NCI-H2081 treated with DMSO at 0.1 percent for 48 hours (cell line): ENCODE measurements around the gene TFF1.

Experiments used
- DNase-seq: peaks from one replicate; lab custom pipeline; 2025; lab: John Stamatoyannopoulos, UW

The TFF1 gene

GRCh38 chr21:42343556-42343955 lies 22.8 kb downstream of the TFF1 start:
- DNase-seq = no peak

- no peak for DNase-seq
These were observed 23.2 kb downstream of the TFF1 start for GRCh38 chr21:42343101-42343500.

DNA sequence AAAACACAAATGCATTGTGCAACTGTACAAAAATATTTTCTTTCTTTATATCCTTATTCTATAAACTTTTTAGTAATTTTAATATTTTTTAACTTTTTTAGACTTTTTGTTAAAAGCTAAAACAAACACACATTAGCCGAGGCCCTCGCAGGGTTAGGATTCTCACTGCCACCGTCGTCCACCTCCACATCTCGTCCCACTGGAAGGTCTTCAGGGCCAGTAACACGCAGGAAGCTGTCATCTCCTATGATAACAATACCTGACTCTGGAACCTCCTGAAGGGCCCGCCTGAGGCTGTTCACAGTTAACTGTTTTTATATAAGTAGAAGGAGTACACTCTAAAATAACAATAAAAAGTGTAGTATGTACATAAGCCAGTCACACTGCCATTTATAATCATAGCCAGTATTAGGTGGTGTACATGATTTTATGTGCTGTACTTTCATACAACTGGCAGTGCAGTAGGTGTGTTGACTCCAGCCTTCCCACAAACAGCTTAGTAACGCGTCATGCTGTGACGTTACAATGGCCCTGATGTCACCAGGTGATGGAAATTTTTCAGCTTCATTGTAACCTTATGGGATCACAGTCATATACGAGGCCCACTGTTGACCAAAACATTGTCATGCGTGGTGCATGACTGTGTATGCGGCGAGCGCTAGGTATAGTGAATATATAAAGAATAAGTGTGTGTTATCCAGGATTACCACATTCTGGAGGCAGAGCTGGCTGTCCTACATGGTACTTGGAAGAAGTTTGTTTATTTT lies 24.4 kb downstream of the TFF1 start:
- no peak for DNase-seq

DNA sequence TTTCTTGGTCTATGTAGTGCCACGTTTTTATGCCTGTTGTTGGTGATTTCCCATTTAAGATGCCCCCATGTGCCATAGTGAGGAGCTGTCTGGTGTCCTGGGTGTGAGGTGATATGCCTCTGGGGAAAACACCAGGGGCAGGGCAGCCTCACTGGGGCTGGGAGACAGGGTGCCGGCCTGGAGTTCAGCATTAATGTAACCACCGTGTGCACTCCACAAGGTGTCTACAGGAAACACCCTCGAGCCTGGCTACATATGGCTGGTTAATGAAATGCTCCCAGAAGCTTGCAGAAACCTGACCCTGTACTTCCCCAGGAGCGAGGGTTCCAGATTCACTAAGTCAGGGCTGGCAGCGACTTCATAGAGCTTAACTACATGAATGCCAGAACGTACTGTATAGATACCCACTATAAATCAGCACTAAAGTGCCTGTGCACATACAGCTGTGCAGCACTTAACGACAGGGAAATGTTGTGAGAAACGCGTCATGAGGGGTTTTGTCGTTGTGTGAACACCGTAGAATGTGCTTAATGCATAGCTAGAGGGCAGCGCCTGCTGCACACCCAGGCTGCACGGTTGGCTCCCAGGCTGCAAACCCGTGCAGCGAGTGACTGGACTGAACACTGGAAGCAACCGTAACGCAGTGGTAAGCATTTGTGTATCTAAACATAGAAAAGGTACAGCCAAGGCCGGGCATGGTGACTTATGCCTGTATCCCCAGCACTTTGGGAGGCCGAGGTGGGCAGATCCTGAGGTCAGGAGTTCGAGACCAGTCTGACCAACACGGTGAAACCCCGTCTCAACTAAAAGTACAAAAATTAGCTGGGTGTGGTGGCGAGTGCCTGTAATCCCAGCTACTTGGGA lies 25.9 kb downstream of the TFF1 start:
- no peak for DNase-seq

DNA sequence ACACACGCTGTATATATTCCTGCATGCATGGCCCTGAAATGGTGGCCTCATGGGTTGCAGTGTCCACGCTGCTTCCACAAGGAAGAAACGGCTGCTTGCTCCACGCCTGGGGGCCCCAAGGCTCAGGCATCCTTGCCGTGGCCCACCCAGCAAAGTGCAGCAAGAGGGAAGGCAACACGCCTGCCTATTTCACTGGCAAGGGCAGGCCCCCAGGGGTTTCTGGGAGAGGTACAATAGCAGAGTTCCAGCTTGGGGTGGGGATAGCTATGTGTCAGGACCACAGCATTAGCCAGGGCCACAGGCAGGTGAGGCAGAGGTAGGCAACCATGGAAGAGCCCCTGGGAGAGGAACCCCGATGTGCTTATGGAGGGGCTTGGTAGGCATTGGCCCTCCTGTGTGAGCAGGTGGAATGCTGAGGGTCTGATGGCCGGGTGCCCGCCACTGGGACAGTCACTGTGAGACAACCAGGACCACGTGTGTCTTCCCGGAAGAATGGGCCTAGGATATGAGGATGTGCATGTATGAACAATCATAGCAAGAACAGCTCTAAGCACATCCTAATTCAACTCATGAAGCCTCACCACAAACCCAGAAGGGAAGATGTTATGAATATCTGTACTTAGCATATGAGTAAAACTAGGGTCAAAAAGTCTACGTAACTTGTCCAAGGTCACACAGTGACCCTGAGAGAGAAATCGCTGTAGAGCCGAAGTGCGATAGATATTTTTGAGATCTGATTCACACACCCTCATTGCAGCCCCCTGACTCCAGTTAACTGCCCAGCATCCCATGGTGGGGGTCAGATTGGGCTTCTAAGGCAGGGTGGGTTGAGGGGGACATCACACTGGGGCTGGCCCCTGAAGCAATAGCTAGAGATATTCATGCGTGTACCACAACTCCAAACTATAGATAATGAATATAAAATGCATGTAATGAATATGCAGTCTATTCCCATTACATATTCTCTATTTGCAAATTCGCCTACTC lies 27.3 kb downstream of the TFF1 start:
- DNase-seq = no peak

GRCh38 chr21:42337830-42338728 lies 28.3 kb downstream of the TFF1 start:
- DNase-seq = peak; percentile 69

- DNase-seq = no peak
These were observed 29.1 kb downstream of the TFF1 start for GRCh38 chr21:42337276-42337675.

GRCh38 chr21:42336054-42336453 lies 30.3 kb downstream of the TFF1 start:
- no peak for DNase-seq

GRCh38 chr21:42332557-42333317 lies 33.6 kb downstream of the TFF1 start:
- DNase-seq = no peak

DNA sequence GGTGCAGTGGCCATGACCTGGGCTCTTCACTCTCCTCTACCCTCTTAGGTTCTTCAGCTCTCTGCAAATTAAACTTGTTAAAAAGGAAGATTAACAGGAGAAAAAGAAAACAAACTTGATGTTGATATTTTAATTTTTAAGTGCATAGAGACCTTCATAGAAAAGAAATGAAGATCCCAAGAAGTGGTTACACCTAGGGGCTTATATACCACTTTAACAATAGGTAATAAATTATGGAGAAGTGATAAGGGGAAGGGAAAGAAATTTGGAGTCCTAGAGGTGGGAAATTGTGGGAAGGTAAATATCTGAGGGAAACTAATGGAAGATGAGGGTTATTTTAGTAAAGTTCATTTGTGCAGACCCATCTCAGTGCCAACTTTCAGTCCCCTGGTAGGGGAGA lies 34.7 kb downstream of the TFF1 start:
- DNase-seq = no peak

DNA sequence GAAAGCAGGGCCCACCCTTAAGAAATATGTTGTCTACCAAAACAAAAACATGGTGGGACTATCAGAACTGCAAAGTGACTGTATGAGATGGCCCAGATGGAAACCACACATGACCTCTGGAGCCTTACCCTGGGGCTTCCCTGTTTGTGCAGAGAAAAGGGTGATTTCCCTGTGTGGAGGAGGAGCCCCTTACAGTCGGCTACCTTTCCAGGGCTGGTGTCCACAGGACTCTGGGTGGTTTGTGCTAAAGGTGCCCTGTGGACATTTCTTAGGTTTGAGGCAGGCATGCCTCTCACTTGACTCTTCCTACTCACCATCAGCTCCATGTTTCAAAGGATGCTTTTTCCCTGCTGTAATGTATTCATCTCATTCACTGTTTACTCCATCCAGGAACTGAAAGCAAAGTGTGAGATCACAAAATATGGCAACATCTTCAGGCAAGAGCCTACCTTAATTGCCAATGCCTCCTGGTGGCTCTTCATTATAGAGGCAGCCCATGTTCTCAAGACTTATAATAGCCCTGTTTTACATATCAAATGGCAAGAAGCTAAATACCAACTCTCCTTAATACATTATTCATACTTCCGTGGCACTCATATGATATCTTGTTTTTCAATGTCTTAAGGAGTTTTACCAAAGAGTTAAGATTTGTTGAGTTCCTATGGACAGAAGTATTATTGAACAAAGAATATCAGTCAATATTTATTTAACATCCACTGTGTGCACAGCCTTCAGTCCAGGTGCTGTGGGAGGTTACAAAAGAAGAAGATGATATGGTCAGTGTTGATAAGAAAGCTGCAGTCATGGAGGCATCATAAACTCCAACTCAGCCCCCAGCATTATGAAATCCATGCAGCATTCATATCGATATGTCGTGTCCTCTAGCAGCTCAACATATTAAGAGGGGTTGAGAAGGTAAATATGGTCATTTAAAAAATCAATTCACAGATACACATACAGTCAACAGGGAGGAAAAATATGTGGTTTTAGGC lies 35.7 kb downstream of the TFF1 start:
- no peak for DNase-seq

GRCh38 chr21:42324896-42325295 lies 41.4 kb downstream of the TFF1 start:
- DNase-seq = no peak

DNA sequence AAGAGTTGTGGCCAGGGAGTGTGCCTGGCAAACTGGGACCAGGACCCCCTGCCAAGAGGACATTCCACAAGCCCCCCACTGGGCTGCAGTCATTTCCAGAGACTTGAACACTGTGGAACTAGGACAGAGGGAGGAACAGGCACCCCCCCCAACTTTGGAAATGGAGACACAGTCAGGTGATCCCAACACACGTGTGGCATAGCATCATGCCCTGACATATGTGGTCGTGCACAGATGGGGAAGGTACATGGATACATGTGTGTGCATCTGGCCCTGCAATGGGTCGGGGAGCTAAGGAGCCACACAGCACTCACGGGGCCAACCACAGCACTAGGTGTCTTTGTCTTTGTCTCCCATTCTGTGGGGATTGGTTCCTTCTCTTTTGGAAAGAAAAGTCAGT lies 44.5 kb downstream of the TFF1 start:
- DNase-seq = no peak

- DNase-seq = no peak
These were observed 45.1 kb downstream of the TFF1 start for GRCh38 chr21:42321231-42321630.

- no peak for DNase-seq
These were observed 45.5 kb downstream of the TFF1 start for GRCh38 chr21:42320791-42321190.

- DNase-seq = no peak
These were observed 46.3 kb downstream of the TFF1 start for GRCh38 chr21:42319851-42320572.

DNA sequence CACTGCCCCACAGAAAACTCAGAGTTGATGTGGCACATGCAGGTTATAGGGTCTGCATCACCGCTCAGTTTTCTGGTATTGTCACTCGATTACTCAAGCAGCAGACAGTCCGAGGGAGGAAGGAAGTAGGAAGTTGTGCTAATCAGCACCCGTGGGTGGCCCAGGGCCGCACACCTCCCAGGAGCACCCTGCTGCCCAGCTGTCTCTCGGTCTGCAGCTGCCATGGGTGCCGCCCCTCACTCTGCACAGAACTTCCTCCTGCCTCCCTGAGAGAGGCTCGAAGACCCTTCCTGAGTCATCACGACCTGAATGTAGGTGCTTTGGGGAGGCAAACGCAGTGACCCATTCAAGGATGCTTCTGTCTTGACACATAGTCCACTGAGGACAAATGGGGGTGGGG lies 47.0 kb downstream of the TFF1 start:
- no peak for DNase-seq
